CD4-positive, alpha-beta T cell treated with Interleukin-1 beta for 1 hour (primary cell): ENCODE measurements around the gene THAP3.

Source experiments
- DNase-seq, 2 donors: peaks; one replicate each; pipeline ENCODE4 v3.0.0-alpha.2; 2020 to 2022

THAP3 gene, protein sequence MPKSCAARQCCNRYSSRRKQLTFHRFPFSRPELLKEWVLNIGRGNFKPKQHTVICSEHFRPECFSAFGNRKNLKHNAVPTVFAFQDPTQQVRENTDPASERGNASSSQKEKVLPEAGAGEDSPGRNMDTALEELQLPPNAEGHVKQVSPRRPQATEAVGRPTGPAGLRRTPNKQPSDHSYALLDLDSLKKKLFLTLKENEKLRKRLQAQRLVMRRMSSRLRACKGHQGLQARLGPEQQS

DNA sequence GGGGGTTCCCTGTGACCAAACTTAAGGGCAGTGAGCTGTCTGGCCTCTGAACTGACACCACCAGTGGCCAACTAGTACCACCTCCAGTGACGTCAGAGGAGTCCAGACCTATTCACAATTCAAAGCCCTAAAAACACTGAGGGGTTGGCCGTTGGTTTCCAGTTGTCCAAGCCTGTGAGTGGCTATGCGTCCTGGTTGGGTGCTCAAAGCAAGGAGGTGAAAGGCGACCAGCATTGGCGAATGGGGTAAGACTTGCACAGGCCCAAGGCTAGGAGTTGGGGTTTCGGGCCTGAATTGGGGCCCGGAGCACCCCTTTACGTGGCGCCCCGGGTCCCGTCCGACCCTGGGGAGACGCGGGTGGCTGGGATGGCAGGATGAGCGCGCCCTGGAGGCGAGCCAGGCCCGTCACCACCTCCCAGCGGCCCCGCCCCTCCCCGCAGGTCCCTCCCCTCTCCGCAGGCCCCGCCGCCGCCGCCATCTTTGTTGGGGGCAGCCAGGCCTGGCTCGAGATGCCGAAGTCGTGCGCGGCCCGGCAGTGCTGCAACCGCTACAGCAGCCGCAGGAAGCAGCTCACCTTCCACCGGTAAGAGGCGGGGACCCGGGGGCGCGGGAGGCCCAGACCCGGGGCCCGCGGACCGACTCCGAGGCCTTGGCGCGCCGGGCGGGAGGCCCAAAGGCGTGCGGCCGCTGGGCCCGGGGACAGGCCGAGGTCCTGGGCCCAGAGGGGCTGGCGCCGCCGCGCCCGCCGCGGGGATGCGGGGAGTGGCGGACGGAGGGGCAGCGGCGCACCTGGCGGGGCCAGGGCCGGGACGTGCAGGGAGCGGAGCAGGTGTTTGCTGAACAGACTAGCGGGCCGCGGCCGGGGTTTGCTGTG, at the start of gene THAP3:
TSS of gene THAP3 (plus strand) at position 159 of the 874 bp plus-strand sequence. CDS start at position 510, 351 bp downstream.
- peak; percentile 88 to 92 for DNase-seq

DNA sequence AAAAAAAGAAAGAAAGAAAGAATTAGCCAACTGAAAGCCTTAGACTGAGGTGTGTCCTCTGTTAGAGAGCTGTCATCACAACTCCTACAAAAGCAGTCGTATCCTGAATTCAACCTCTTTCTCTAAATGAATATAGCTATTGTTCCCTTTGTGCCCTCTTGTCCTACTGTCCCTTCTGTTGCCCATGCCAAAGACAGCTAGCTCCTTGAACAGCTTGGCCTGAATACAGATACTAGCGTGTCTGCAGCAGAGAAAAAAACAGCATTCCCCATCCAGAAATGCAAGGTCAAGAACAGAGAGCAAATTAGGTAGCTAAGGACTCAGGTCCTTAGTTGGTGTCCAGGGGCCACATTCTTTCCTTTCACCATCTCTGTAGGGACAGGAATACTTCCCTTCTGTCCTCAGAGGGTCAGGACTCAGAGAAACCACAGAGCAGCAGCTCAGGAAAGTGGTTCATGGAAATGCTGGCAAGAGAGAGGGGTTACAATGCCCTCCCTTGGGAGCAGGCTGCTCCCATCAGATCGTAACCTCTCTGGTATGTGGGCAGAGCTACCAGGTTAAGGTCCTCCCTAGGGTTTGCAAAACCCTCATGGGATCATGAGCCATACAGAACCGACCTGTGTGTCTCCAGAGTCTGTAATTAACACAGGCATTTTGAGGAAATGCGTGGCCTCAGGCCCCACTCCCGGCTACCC, 46.7 kb upstream of the THAP3 start:
- DNase-seq = no peak

GRCh38 chr1:6578624-6579373, 45.9 kb upstream of the THAP3 start:
- DNase-seq = no peak

- DNase-seq = peak; percentile 97 to 98
Observed at GRCh38 chr1:6579374-6580118, 45.1 kb upstream of the THAP3 start, which contains the start of gene ZBTB48. Gene ZBTB48 (plus strand): TSS chr1:6579994. CDS start chr1:6580610, 616 bp downstream.

- no peak for DNase-seq
Observed at GRCh38 chr1:6580119-6580592, 44.5 kb upstream of the THAP3 start.

DNA sequence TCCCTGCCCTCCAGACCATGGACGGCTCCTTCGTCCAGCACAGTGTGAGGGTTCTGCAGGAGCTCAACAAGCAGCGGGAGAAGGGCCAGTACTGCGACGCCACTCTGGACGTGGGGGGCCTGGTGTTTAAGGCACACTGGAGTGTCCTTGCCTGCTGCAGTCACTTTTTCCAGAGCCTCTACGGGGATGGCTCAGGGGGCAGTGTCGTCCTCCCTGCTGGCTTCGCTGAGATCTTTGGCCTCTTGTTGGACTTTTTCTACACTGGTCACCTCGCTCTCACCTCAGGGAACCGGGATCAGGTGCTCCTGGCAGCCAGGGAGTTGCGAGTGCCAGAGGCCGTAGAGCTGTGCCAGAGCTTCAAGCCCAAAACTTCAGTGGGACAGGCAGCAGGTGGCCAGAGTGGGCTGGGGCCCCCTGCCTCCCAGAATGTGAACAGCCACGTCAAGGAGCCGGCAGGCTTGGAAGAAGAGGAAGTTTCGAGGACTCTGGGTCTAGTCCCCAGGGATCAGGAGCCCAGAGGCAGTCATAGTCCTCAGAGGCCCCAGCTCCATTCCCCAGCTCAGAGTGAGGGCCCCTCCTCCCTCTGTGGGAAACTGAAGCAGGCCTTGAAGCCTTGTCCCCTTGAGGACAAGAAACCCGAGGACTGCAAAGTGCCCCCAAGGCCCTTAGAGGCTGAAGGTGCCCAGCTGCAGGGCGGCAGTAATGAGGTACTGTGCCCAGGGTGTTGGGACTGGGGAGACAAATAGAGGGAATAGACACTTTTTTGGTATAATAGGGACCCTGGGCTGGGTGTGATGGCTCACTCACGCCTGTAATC, 43.9 kb upstream of the THAP3 start:
- peak in 1 of 2 donors; percentile 22 for DNase-seq

- DNase-seq = peak in 1 of 2 donors; percentile 56
Observed at GRCh38 chr1:6581561-6582305, 42.9 kb upstream of the THAP3 start.

GRCh38 chr1:6582370-6582769, 42.3 kb upstream of the THAP3 start:
- no peak for DNase-seq

DNA sequence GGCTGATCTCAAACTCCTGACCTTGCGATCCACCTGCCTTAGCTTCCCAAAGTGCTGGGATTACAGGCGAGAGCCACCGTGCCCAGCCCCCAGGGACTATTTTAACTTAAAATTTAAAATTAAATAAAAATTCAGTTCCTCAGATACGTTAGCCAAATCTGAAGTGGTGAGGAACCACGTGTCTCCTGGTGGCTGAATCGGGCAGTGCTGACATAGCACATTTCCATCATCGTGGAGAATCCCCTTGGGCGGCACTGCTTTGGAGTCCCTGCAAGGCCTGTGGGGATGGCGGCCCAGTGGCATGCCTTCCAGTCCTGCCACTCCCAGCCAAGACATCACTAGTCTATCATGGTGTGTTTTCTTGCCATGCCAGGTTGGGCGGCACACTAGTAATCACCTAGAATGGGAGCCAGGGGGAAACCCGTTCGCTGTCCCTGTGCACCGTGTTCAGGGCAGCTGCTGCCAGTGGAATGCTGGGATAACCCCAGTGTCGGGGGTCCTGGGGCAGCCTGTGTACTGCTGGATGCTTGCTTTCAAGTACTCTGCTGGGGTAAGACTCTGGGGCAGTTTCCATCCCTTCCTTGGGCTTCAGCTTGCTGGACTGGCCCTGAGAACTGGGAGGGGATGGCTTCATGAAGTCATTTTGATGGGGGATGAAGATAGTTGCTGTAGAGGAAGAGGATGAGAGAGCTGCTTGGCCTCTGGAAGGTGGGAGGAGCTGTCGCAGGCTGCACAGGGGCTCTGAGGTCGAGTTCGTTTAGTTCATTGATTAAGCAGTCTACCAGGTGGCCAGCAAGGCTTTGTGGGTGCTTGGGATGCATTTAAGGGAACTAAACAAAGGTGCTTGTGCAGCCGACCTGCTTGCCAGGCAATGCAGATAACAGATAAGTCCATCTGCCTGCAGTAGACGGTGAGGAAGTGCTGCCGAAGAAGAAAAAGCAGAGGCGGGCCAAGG, 40.3 kb upstream of the THAP3 start:
- DNase-seq = no peak

DNA sequence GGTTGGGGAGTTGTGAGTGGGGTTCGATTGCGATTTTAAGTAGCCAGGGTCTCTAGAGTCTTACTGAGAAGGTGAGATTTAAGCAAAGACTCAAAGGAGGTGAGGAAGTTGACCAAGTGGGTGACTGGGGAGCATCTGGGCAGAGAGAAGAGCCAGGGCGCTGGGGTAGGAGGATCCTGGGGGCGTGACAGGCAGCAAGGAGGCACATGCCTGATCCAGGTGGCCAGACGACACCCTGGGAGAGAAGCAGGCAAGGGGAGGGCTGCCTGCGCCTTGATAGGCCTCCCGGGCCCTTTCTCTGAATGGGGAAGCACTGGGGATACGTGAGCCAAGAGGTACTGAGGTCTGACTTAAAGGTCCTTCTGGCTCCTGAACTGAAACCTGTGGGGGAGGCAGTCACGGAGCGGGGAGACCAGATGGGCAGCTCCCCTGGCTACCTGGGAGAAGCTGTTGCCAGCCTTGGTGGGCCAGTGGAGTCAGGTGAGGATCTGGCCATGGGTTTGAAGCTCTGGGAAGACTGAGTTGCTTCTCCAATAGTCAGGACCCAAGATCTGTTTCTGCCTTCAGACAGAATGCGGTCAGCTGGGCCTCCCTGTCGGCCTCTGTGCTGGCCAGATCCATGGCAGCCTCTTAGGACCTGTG, 39.5 kb upstream of the THAP3 start:
- DNase-seq = no peak

DNA sequence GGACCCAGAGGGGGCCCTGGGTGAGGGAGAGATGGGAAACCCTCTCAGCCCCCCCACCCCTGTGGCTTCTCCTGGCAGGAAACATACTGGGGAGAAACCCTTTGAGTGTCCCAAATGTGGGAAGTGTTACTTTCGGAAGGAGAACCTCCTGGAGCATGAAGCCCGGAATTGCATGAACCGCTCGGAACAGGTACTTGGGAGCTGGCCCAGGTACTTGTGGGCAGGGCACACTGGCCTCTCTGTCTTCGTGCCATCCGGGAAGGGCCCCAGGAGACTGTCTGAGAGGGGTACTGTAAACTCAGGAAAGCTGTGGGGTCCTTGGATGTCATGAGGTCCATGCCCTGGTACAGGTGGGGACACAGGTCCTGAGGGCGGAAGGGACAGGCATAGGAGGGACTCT, 38.8 kb upstream of the THAP3 start:
- DNase-seq = no peak

GRCh38 chr1:6586404-6586816, 38.3 kb upstream of the THAP3 start:
- DNase-seq = no peak

DNA sequence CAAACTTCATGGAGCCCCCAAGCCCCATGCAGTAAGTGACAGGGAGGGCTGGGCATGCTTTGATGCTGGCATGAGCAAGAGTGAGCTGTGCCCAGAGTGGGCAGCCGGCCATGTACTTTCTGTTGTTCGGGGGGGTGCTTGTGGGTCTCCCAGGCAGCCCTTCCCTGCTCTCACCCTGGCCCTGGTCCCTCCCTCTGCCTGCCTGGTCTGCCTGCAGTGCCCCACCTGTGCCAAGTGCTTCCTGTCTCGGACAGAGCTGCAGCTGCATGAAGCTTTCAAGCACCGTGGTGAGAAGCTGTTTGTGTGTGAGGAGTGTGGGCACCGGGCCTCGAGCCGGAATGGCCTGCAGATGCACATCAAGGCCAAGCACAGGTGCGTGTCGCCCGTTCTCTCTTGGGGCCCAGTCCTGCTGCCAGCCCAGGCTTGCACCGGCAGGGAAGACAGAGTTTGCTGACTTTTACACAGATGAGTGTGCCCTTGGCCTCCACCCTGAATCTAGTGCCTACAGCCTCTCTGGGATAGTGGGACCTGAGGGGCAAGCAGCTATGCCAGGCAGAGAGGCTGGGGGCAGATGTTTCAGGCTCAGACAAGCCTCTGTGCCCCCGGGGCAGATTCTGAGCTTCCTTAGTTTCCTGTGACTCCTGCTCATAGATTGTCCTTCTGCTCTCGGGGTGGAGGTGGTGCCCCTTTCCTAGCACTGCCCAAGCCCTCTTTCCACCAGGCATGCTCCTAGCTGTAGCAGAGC, 37.2 kb upstream of the THAP3 start:
- DNase-seq = no peak

DNA sequence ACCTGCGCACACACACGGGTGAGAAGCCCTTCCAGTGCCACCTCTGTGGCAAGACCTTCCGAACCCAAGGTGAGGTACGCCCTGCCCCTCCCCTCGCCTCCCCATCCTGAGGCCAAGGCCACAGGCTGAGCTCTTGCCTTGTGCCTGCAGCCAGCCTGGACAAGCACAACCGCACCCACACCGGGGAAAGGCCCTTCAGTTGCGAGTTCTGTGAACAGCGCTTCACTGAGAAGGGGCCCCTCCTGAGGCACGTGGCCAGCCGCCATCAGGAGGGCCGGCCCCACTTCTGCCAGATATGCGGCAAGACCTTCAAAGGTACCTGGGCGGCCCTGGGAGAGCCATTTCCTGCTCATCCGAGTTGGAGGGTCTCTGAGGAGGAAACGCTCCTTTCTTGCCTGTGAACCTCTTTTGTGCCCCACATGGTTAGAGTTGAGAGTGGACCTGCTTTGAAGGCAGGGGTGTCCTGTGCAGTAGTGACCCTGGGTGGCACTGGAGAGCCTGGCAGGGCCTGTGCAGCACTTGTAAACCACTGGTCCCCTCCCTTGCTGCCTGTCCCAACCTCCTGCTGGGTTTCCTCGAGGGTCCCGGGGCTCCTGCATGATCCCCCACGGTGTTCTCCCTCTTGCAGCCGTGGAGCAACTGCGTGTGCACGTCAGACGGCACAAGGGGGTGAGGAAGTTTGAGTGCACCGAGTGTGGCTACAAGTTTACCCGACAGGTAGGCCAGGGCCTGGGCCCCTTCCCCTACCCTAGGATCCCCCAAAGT, 36.4 kb upstream of the THAP3 start:
- DNase-seq = no peak

DNA sequence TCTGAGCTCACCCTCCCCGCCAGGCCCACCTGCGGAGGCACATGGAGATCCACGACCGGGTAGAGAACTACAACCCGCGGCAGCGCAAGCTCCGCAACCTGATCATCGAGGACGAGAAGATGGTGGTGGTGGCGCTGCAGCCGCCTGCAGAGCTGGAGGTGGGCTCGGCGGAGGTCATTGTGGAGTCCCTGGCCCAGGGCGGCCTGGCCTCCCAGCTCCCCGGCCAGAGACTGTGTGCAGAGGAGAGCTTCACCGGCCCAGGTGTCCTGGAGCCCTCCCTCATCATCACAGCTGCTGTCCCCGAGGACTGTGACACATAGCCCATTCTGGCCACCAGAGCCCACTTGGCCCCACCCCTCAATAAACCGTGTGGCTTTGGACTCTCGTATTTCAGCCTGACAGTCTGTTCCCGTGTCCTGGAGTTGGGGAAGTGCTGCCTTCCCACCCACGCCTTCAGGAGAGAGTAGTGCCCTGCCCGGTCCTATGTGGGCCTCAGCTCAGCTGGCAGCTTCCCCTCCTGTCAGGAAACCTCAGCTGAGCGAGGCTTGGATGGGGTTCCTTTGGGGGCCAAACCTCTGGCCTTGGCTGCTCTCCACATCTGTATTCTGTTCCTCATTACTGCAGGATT, 35.7 kb upstream of the THAP3 start:
- DNase-seq = no peak

DNA sequence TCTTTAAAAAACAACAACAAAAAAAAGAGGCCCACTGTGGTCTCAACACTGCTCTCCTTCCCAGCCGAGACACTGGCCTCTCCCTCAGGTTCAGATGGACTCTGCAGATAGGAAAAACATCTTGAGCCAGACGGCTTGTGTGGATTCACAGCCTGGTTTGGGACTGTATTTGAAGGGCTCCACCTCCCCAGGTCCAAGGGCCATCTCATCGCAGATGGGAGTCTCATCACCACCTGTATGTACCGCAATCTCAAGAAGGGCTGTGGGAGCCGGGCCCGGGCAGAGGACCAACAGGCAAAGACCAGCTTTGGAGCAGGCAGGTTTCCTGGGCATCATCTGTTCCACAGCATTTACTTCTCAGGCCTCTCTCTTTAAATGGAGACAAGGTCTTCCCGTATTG, 34.6 kb upstream of the THAP3 start:
- no peak for DNase-seq
